ENCODE data around the gene MYOD1.
A peak's percentile ranks its signal among the peaks of the same experiment; 100 is the strongest.

MYOD1 gene

GRCh38 chr11:17703951-17704350 is 15.4 kb upstream of the MYOD1 start:
- DNase-seq = no peak

- DNase-seq = no peak
Observed at GRCh38 chr11:17707830-17708229, 11.5 kb upstream of the MYOD1 start.

GRCh38 chr11:17711836-17712235 is 7.5 kb upstream of the MYOD1 start:
- DNase-seq = no peak

- no peak for DNase-seq
Observed at GRCh38 chr11:17713851-17714250, 5.5 kb upstream of the MYOD1 start.

GRCh38 chr11:17714356-17714854 is 5.0 kb upstream of the MYOD1 start:
- DNase-seq = no peak

- DNase-seq = no peak
Observed at GRCh38 chr11:17714870-17715269, 4.5 kb upstream of the MYOD1 start.

GRCh38 chr11:17716807-17717206 is 2.6 kb upstream of the MYOD1 start:
- no peak for DNase-seq

GRCh38 chr11:17718015-17718414 is 1.4 kb upstream of the MYOD1 start:
- no peak for DNase-seq

- DNase-seq = no peak
Observed at GRCh38 chr11:17718510-17718962, 835 bp upstream of the MYOD1 start.

- no peak for DNase-seq
Observed at GRCh38 chr11:17719938-17720795, 796 bp downstream of the MYOD1 start.

GRCh38 chr11:17720796-17721171 is 1.4 kb downstream of the MYOD1 start:
- no peak for DNase-seq

GRCh38 chr11:17721242-17721999 is 2.0 kb downstream of the MYOD1 start:
- DNase-seq = no peak

- DNase-seq = no peak
Observed at GRCh38 chr11:17722000-17722643, 2.8 kb downstream of the MYOD1 start.

GRCh38 chr11:17724020-17724908 is 4.9 kb downstream of the MYOD1 start:
- no peak for DNase-seq

- no peak for DNase-seq
Observed at GRCh38 chr11:17725174-17725573, 5.8 kb downstream of the MYOD1 start.

- no peak for DNase-seq
Observed at GRCh38 chr11:17730137-17730536, 10.8 kb downstream of the MYOD1 start.

- peak; percentile 53 for DNase-seq
Observed at GRCh38 chr11:17730608-17731462, 11.5 kb downstream of the MYOD1 start.

- DNase-seq = no peak
Observed at GRCh38 chr11:17733261-17733660, 13.9 kb downstream of the MYOD1 start.

GRCh38 chr11:17734418-17734911 is 15.1 kb downstream of the MYOD1 start, which contains the start of gene KCNC1:
TSS of gene KCNC1 (plus strand) at chr11:17734781. CDS start at chr11:17736003, 1,222 bp downstream.
- DNase-seq = peak; percentile 41

- peak; percentile 14 for DNase-seq
Observed at GRCh38 chr11:17734986-17735817, 15.8 kb downstream of the MYOD1 start.
